Mucosa of descending colon (tissue), 3 donors: ENCODE measurements around the gene CTF1. TPM values are rescaled to one million over a fixed set of nuclear protein-coding genes. Genes with fewer than 3 reads are reported as not detected.

Source experiments
- ATAC-seq: fragments of 200-7000 bp; cut with Tn5 transposase; one replicate; pipeline ENCODE4 v1.9.1; 2020; ENCODE audit warnings: mild to moderate bottlenecking, moderate library complexity
- DNase-seq, 3 donors: peaks; one replicate each; pipeline ENCODE4 v3.0.0-alpha.2; 2020
- H3K36me3 ChIP-seq: fragments of 200-600 bp; one replicate; pipeline ENCODE4 v1.8.0; 2021; ENCODE audit warnings: low read depth, mild to moderate bottlenecking
- H3K4me1 ChIP-seq: fragments of 200-600 bp; one replicate; pipeline ENCODE4 v1.8.0; 2021; ENCODE audit warnings: low read depth, mild to moderate bottlenecking
- H3K4me3 ChIP-seq: fragments of 200-600 bp; one replicate; pipeline ENCODE4 v1.8.0; 2021; ENCODE audit warnings: mild to moderate bottlenecking
- H3K9me3 ChIP-seq: fragments of 200-600 bp; one replicate; pipeline ENCODE4 v1.8.0; 2021; ENCODE audit warnings: mild to moderate bottlenecking
- CTCF ChIP-seq: fragments of 200-600 bp; IDR thresholded peaks from one replicate; pipeline ENCODE4 v1.8.0; 2022; ENCODE audit warnings: antibody characterized with exemption, mild to moderate bottlenecking
- intact Hi-C, 2 donors: fragments of 100-400 bp; cut with DNase I in 1 of 2; cut with micrococcal nuclease in 1 of 2; formaldehyde crosslinking; loops; one replicate each; pipeline versions ENCODE4 v1.11.0 to v1.11.1; 2022; cut with DNase I, micrococcal nuclease
- total RNA-seq, 3 donors: library from RNA; stranded (reverse); fragmentation: NEBNext Ultra II Directional in 2 of 3; extraction: Animal tissue kit (Norgen Biotek cat#: 25700) in 2 of 3; gene quantifications; one replicate each; pipeline versions ENCODE4 v1.2.1 to v1.2.4, GENCODE V29; 2021 to 2023
- donor health status: DM: no; HTN: no; CAD: no; lungs with moderate emphysema.
- donor health status: DM: no; HTN: no; CAD: no.
- donor health status: DM: no; HTN: yes; CAD: no.

CTF1 gene
- total RNA-seq, 3 donors from 2014 or later, result 1.1 to 7.6 (median 1.5) TPM

GRCh38 chr16:30893744-30894539 is 2.5 kb upstream of the CTF1 start, which contains the start of gene BCL7C:
Gene BCL7C (minus strand): TSS chr16:30894077. CDS start chr16:30893944, 133 bp downstream.
- H3K4me1 ChIP-seq, result peaks cover 20% of the 10 kb centered on the region

GRCh38 chr16:30894540-30895368 is 1.7 kb upstream of the CTF1 start:
- TF ChIP-seq CTCF, result no peak
- no peaks in the 10 kb centered on the region for H3K36me3 ChIP-seq
- H3K4me3 ChIP-seq, result no peak overlapping the region
- intact Hi-C loops, result no loop called here
- no peaks in the 10 kb centered on the region for H3K9me3 ChIP-seq
- DNase-seq (no peak), ATAC-seq (no peak)
- peaks cover 20% of the 10 kb centered on the region for H3K4me1 ChIP-seq

More at GRCh38 chr16:30893744-30894539, 2.5 kb upstream of the CTF1 start, which contains the start of gene BCL7C:
- H3K9me3 ChIP-seq, result no peaks in the 10 kb centered on the region
- TF ChIP-seq CTCF, result peak; percentile 60
- no peaks in the 10 kb centered on the region for H3K36me3 ChIP-seq
- peak within 1 kb of the TSS; percentile 67 for H3K4me3 ChIP-seq
- ATAC-seq, result peak; percentile 93
- intact Hi-C loops, result no loop called here
- peak; percentile 94 to 98 (median 96) for DNase-seq

- no peak for TF ChIP-seq CTCF
- intact Hi-C loops, result no loop called here
- DNase-seq (peak; percentile 19 to 59 (median 37)), ATAC-seq (no peak)
- no peaks in the 10 kb centered on the region for H3K36me3 ChIP-seq
- no peaks in the 10 kb centered on the region for H3K9me3 ChIP-seq
- H3K4me1 ChIP-seq, result peaks cover 20% of the 10 kb centered on the region
- H3K4me3 ChIP-seq, result no peak overlapping the region
Measured at GRCh38 chr16:30895627-30896260, 670 bp upstream of the CTF1 start.

- intact Hi-C loops, result no loop called here
- no peaks in the 10 kb centered on the region for H3K36me3 ChIP-seq
- peaks cover 23% of the 10 kb centered on the region for H3K4me1 ChIP-seq
- no peak for TF ChIP-seq CTCF
- DNase-seq, result peak; percentile 90 to 93 (median 91)
- H3K9me3 ChIP-seq, result no peaks in the 10 kb centered on the region
- peak; percentile 64 for ATAC-seq
- H3K4me3 ChIP-seq, result no peak overlapping the region
Measured at GRCh38 chr16:30896889-30897733, 697 bp downstream of the CTF1 start.

- intact Hi-C loops, result no loop called here
- DNase-seq, result no peak
- no peak for TF ChIP-seq CTCF
- H3K4me3 ChIP-seq, result no peak overlapping the region
- peaks cover 12% of the 10 kb centered on the region for H3K4me1 ChIP-seq
- H3K36me3 ChIP-seq, result no peaks in the 10 kb centered on the region
- no peak for ATAC-seq
- H3K9me3 ChIP-seq, result no peaks in the 10 kb centered on the region
Measured at GRCh38 chr16:30899794-30900193, 3.4 kb downstream of the CTF1 start.
